CD4-positive, alpha-beta T cell treated with Interleukin-17A for 1 hour (primary cell): ENCODE data around the gene EFCAB6.

Source experiments
- DNase-seq: peaks from one replicate; pipeline ENCODE4 v3.0.0-alpha.2; 2020

EFCAB6 gene, protein sequence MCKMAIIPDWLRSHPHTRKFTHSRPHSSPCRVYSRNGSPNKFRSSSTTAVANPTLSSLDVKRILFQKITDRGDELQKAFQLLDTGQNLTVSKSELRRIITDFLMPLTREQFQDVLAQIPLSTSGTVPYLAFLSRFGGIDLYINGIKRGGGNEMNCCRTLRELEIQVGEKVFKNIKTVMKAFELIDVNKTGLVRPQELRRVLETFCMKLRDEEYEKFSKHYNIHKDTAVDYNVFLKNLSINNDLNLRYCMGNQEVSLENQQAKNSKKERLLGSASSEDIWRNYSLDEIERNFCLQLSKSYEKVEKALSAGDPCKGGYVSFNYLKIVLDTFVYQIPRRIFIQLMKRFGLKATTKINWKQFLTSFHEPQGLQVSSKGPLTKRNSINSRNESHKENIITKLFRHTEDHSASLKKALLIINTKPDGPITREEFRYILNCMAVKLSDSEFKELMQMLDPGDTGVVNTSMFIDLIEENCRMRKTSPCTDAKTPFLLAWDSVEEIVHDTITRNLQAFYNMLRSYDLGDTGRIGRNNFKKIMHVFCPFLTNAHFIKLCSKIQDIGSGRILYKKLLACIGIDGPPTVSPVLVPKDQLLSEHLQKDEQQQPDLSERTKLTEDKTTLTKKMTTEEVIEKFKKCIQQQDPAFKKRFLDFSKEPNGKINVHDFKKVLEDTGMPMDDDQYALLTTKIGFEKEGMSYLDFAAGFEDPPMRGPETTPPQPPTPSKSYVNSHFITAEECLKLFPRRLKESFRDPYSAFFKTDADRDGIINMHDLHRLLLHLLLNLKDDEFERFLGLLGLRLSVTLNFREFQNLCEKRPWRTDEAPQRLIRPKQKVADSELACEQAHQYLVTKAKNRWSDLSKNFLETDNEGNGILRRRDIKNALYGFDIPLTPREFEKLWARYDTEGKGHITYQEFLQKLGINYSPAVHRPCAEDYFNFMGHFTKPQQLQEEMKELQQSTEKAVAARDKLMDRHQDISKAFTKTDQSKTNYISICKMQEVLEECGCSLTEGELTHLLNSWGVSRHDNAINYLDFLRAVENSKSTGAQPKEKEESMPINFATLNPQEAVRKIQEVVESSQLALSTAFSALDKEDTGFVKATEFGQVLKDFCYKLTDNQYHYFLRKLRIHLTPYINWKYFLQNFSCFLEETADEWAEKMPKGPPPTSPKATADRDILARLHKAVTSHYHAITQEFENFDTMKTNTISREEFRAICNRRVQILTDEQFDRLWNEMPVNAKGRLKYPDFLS (N-terminal part only)

DNA sequence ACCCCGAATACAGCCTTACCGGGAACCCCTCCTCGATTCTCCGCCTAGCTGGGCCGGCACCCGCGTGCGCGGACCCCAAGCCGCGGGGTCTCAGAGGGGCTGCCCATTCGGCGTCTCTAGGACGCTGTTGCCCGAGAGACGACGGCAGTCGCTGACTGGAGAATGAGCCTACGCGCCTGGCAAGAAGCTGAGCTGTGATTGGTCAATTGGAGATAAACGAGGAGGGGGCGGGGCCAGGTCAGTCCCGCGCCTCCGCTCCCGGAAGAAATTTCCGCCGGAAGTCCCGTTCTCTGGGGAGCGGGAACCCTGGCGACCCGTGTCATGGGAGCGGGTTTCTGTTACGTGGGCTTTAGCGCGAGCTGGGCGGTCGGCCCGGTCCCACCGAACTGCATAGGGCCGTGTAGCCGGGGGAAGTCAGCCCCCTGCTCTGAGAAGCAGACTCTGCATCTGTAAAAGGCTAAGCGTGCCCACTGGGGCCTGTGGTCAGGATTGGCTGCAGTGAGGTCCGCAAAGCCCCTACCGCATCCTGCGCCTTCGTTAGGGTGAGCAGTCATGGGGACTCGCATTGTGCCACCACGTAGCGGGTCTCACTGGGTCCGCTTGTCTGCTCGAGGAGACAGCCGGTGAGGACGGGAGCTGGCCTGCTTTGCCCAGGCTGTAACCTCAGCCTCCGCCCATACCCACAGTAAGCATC, at the start of gene EFCAB6:
Gene EFCAB6 (minus strand): TSS at position 157 of the 694 bp plus-strand sequence. CDS start 29,987 bp downstream, outside the sequence.
- DNase-seq = peak; percentile 92

DNA sequence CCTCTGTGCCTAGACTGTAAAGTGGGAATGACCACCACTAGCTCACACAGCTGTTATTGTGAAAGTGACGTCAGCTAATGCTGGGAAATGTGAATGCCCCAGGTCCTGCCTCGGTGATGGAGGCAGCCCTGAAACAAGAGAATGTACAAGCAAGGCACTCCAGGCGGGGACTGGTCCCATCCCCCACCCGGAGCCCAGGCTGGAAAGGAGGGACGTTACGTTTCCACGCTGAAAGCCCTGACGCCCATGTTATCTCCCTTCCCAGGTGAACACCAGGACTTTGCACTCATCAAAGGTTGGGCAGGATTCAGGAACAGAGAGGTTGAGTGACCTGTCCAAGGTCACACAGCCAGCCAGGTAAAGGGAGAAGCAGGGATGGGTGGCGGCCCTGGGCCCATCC, 49.4 kb upstream of the EFCAB6 start:
- no peak for DNase-seq

DNA sequence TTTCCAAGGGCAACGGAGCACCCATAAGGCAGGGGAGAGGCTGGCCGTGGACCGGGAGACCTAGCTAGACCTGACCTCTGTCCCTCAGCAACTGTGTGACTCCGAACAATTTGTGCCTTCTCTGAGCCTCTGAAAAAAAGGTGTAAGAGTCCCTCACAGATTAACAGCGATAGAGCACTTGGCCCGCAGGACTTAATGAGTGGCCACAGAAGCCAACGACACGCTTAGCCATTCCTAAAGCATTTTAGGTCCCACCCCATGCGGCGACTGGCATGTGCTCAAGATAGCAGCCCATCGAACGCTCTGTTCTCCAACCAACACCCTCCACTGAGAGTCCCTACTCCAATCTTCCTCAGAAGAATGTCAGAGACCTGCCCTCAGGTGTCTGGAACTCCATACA, 48.7 kb upstream of the EFCAB6 start:
- no peak for DNase-seq

DNA sequence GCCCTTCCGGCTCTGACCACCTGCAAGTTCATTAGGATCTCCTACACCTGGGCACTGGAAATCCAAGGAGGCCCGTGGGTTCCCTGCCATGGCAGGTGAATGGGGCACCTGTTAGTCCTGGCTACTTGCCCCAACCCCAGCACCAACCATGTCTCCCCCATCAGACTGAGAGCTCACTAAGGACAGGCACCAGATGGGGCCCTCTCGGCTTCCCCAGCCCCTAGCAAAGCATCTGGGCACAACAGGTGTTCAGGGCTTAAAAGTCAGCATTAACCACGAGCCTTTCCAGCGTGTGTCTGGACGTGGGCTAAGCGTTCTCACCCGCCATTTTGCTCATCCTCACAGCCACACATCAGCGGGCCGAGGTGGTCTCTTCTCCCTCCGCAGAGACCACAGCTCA, 48.0 kb upstream of the EFCAB6 start:
- no peak for DNase-seq

DNA sequence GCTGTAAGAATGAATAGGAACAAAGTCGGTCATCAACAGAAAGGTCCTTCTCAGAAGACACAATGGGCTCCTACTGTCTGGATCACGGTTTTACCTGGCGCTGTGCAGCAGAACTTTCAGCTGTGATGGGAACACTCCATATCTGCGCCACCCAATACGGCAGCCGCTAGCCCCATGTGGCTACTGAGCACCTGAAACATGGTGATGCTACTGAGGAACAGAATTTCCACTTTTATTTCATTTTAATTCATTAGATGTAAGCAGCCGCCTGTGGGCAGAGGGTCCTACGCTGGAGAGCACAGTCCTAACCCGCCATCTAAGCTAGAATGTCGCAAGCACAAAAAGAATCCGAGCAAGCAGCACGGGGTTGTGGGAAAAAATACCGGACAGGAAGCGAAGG, 47.5 kb upstream of the EFCAB6 start:
- DNase-seq = no peak

DNA sequence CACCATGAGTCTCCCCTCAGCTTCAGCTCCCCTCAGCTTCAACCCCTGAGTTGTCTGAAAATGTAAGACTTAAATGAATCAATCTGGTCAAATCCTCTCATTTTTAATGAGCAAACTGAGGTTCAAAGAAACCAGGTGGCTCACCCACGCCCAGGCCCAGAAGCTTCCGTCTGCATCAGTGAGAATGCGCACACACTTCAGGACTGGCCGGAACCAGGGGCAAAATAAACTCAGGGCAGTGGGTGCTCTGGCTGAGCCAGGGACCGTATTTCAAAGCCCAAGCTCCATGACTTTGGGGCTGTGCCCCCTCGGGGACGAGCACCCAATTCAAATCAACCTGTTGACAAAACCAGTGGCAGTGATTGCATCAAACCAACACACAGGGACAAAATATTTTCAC, 47.1 kb upstream of the EFCAB6 start:
- no peak for DNase-seq

DNA sequence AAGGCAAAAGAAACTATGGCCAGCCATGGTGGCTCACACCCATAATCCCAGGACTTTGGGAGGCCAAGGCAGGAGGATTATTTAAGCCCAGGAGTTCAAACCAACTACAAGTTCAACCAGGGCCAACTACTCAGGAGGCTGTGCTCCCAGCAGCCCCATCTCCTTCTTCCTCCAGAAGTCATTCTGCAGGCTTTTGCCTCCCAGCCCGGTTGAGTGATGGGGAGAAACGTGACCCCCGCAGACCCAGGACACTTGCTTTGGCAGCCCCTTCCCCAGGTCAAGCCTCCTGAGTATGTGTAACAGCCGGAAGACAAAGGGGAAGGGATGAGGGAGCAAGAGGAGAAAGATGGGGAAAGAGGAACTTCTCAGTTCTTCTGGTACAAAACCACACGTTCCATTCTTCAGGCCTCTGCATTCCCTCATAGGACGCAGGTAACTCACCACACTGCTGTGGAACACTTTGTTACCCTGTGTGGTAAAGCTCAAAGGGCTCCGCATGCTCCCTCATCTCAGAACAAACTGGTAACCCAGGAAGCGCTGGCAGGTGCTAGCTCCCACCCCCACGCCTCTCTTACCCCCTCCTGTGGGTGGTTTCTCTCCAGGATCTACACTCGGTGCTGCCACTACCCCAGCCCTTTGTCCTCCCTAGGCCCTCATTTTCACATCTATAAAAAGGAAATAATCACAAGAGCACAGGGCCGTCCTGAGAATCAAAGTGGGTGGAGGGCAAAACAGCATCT, 46.2 kb upstream of the EFCAB6 start:
- DNase-seq = no peak

DNA sequence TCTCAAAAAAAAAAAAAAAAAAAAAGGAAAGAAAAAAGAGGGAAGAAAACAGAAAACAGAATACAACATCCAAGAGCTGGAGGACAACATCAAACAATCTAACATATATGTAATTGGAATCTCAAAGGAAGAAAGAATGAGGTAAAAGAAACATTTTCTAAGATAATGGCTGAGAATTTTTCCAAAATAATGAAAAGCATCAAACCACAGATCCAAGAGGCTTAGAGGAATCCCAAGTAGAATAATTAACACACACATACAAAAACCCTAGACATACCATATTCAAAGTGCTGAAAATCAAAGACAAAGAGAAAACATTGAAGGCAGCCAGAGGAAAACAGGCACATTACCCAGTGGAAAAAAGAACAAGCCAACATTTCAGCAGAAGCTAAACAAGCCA, 45.3 kb upstream of the EFCAB6 start:
- no peak for DNase-seq

DNA sequence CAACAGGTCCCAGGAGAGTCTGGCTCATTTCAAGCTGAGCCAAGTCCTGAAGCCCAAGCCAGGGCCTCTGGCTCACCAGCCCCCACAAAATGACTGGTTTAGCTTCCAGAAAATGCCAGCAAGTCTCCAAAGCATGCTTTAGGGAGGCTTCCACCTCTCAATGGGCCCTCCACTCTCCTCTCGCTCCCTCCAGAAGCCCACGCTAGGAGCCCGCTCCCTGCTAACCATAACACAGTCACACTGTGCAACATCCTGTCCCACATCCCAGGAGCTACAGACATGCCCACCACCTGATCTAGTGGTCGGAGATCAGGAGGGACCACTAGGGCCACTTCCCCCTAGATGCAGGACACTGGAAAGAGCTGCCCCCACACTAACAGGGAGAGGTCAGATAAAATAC, 43.3 kb upstream of the EFCAB6 start:
- DNase-seq = no peak

DNA sequence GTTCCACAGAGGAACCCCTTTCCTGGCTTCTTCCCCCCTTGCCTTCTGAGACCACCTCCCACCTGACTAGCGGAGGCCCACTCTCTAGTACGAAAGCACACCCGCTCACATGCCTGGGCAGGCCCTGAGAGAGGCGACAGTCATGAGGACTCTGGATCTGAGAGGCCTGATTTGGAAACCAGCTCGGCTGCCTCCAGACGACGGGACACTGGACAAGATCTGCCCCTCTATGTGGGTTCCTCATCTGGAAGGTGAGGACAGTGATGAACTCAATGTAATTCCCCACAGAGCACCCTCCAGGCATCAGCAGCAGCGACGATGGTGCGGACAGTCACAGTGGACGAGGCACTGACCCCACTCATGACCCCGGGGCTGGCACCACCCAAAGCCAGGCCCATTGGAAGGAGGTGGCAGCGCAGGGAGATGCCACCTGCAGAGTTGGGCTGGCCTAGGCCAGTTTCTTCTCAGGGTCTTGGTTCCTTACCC, 42.7 kb upstream of the EFCAB6 start:
- DNase-seq = no peak

DNA sequence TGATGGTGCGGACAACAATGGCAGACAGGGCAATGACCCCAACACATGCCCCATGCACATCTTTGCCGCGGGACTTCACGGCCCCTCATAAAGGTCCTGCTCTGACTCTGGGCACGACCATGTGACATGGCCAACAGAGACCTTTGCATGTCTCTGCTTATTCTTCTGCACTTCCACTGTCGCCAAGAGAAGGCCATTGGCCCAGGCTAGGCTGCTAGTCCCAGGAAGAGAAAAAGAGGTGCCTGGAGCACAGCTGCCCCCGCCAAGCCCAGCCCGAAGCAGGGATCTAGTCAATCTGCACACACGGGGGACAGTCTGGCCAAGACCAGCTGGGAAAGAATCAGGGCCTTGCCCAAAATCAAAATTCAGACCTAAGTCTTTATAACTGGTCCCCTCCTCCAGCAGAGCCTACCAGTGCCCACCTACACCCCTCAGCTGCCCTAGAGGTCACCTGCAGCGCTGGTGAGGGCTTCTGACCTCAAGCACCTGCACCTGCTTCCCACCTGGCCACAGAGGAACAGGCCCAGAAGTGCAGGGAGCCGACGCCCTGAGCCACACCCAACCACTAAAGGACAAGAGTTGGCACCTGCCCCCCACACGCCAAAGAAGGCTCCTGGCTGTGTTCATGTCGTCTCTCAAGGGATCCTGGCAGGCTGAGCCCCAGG, 42.1 kb upstream of the EFCAB6 start:
- DNase-seq = no peak

DNA sequence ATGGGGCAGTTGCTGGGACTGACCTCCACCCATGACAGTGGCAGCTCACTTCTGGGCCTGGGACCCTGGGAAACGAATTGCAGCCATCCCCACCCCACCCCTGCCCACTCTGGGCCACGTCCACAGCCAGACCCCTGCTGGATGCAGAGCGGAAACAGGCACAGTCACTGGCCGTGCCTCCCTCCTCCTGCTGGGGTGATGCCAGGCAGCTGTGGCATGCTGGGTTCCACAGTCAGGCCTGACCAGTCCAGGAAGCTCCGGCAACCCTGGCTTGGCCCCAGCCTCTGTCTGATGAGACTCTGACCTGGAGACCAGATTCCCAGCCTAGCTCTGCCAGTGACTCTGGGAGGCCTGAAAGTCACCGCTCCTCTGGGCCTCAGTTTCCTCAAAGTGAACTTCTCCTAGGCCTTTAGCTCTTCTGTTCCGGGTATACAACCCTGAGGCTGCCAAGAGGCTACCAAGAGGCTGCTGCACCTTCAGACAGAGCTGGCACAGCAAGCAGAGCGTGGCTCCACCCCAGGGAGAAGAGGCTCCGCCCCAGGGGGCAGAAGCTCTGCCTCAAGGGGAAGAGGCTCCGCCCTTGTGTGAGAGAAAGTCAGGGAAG, 41.3 kb upstream of the EFCAB6 start:
- DNase-seq = no peak

DNA sequence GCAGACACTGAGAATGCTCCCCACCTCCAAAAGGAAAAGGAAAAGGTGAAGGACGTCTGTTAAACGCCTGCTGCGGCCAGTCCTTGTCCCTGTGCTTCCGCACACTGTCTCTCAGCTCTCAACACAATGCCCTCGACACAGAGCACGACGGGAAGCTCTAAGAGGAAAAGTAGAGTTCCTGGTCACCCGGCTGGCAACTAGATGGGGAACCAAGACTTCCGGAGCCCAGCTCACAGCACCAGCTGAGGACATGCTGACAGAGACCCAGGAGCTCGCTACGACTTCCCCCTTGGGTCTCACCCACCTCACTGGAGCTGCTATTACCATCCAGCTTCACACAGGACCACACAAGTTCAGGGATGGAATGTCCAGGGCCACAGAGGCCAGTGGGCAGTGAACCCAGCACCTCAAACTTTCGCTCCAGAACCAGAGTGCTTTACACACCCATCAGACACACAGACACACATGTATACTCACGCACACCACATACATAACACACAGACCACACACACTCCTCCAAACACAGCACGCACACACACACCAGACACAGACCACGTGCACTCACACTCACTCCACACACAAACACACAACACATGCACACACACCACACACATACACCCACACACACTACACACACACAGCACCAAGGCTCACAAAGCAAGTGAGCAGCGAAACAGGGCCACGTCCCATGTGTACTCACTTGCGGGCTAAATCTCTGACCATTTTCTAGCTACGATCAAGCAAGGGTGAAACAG, 40.6 kb upstream of the EFCAB6 start:
- no peak for DNase-seq

DNA sequence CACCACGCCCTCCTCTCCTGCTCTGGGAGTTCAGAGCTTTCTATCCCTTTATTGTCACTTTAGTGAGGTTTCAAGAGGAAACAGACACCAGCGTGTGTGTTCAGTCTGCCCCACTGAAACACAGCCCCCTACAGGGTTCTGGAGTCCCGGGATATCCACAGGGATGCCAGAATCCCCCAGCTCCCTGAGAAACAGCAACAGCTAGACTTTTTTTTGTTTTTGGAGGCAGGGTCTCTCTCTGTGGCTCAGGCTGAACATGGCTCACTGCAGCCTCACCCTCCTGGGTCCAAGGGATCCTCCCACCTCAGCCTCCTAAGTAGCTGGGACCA, 39.8 kb upstream of the EFCAB6 start:
- no peak for DNase-seq

DNA sequence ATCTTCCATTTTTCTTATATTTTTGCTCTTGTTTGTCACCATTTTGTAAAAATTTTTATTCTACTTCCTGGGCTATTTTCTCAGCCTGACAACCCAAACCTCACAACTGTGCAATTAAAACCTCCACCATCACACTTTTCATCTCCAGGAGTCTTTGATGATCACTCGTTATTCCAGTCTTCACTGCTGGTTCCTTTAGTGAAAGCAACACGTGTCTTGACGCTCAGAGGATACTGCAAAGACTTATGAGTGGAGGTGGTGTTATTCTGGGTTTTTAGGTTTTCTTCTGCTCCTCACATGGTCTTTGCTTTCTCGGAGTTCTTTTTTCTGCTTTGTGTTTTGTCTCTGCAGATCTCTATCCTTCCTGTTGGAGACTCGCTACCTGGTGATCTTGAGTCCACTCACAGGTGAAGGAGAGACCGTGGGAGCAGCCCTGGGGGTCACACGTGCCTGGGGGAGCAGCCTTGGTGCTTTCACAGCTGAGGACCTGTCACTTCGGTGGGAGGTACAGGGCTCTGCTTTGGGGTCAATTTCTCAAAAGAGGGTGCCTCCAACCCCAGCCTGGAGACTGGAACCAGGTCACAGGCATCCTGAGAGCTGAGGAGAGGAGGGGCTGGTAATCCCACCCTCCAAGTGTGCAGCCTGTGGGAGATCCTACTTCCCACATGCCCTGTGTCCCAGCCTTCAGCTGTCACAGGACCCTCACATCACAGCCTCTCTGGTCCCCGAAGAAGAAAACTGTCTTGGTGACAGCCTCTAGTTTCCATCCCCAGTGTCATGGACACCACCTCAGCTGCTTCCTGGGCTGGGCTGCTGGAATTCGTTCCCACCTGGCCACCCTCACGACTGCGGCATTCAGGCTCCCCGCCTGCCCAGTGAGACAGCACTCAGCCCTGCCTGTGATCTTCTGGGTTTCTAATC, 39.2 kb upstream of the EFCAB6 start:
- DNase-seq = no peak

DNA sequence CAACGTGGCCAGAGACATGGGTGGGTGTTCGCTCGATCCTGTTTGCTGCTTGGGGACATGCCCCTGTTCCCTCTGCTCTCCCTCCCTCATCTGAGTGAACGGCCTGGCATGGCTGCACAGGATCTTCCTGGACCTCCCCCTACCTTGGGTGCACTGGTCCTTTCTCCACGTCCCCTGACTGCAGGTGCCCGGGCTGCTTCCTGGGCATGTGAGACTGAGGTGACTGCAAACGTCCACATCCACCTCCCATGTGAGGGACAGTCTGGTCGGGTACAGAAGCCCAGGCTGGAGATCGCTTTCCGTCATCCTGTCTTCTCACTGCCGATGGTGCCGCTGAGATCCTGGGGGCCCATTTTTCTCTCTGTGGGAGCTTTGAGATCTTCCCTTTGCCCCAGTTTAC, 38.4 kb upstream of the EFCAB6 start:
- DNase-seq = no peak

DNA sequence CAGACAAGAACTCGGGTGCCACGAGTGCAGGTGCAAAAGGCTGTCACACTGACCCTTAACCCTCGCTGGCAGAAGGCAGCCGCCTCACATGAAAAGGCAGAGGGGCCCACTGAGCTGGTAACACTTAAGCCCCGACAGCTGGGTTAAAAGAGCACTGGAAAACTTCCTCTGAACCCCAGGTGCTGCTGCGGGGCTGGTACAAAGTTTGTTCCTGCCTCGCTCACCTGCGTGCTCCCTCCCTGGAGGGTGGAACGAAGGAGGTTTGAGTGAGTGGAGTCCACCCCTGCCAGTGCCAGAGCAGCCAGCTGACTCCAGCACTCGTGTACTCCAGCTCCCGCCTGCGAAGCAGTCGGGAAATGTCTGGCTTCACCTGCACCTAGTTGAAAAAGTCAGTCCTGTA, 37.6 kb upstream of the EFCAB6 start:
- DNase-seq = no peak

DNA sequence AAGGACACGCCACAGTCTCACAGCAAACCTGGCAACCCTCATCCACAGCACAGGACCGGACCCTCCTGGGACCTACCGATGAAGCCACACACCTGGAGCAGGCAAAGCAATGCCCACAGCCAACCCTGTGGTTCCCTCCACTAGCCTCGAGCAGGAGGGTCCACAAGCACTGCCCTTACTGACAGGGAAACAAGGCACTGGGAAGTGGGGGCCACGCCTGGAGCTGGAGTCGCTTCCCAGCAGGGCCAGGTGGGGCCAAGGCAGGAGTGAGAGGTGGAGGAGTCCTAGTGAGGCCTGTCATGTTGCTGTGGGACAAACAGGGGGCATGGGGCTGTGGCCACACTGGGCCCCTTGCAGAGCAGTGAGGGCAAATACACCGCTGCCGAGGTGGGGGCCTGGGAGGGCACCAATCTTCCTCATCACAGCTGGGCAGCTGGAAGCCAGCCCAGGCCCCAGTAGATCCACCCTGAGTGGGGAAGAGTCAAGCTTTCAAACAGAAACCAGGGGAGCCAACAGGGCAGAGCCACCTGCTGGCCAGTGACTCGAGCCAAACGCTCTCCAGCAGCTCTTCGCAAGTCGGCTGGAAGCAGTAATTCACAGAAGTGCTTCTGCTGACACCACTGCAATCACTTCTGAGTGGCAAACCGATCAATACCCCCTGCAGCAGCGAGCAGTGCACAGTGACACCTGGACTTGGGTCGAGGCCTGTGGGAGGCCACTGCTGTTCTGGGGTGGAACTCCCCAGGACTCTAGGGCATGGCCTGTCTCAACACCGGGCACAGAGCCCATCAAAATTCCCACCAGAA, 36.5 kb upstream of the EFCAB6 start:
- no peak for DNase-seq
